ENCODE data around the gene MTM1.

The MTM1 gene

DNA sequence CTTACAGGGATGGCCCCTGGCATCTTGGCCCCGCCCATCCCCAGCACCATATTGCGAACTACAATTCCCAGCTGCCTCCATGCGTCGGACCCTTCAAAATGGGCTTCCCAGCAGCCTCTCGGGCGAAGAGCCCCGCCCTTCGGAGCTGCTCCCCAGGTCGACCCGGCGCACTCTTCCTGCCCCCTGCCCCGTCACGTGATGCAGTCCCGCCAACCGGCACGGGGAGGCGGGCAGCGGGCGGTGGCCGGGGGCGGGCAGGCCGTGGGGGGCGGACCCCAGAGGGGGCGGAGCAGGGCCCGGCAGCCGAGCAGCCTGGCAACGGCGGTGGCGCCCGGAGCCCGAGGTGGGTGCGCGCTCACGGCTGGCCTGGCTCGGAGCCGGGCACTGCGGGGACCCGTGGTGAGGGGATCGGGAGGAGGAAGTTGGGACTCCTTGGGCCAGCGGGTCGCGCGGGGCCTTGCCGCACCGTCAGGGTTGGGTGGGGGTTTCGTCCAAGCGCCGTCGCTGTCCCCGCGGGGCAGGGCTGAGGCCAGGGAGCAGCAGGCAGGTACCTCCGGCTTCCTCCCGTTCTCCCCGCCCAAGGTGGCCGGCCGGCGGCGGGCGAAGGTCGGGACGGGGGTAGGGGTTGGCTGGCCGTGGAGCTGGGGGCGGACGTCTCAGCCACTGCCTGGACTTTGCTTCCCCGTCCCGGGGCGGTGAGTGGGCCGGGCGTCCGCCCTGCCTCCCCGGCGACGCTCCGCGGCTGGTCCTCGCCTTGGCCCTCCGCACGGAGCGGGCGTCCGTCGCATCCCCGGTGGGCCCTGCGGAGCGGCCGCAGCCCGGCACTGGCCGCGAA, at the start of gene MTM1:
Gene MTM1 (plus strand): TSS at position 302 of the 835 bp plus-strand sequence. CDS start 23,994 bp downstream, outside the sequence.
- peak within 1 kb of the TSS; percentile 80 for H2AFZ ChIP-seq (ENCODE audit: low read length, unreplicated experiment)
- H3K4me3 ChIP-seq (ENCODE audit: low read depth, low read length) = peak within 1 kb of the TSS; percentile 86
- no peaks in the 10 kb centered on the region for H3K27me3 ChIP-seq (ENCODE audit: insufficient read depth, low read length)
- H3K4me1 ChIP-seq (ENCODE audit: control insufficient read depth, insufficient read depth, low read length, unreplicated experiment) = peaks cover 11% of the 10 kb centered on the region
- H3K36me3 ChIP-seq (ENCODE audit: insufficient read depth, low read length) = no peaks in the 10 kb centered on the region
- peaks cover 26% of the 10 kb centered on the region for H3K79me2 ChIP-seq (ENCODE audit: control insufficient read depth, insufficient read depth, low read length, unreplicated experiment)
- peak within 1 kb of the TSS; percentile 32; the same call in 1 of the 2 replicates for H3K27ac ChIP-seq (ENCODE audit: low read depth, low read length)

- Histone ChIP-seq H3K36me3 (ENCODE audit: insufficient read depth, low read length) (no peaks in the 10 kb centered on the region), H3K4me3 (ENCODE audit: low read depth, low read length) (no peak overlapping the region), H3K79me2 (ENCODE audit: control insufficient read depth, insufficient read depth, low read length, unreplicated experiment) (no peaks in the 10 kb centered on the region), H3K27ac (ENCODE audit: low read depth, low read length) (no peak overlapping the region), H2AFZ (ENCODE audit: low read length, unreplicated experiment) (no peak overlapping the region), H3K27me3 (ENCODE audit: insufficient read depth, low read length) (no peaks in the 10 kb centered on the region), H3K4me1 (ENCODE audit: control insufficient read depth, insufficient read depth, low read length, unreplicated experiment) (no peaks in the 10 kb centered on the region)
These were observed 45.9 kb upstream of the MTM1 start for GRCh38 chrX:150522494-150522893.

- H3K4me1 ChIP-seq (ENCODE audit: control insufficient read depth, insufficient read depth, low read length, unreplicated experiment) = no peaks in the 10 kb centered on the region
- no peak overlapping the region for H3K4me3 ChIP-seq (ENCODE audit: low read depth, low read length)
- no peaks in the 10 kb centered on the region for H3K36me3 ChIP-seq (ENCODE audit: insufficient read depth, low read length)
- H3K79me2 ChIP-seq (ENCODE audit: control insufficient read depth, insufficient read depth, low read length, unreplicated experiment) = no peaks in the 10 kb centered on the region
- H3K27me3 ChIP-seq (ENCODE audit: insufficient read depth, low read length) = no peaks in the 10 kb centered on the region
- H3K27ac ChIP-seq (ENCODE audit: low read depth, low read length) = no peak overlapping the region
- H2AFZ ChIP-seq (ENCODE audit: low read length, unreplicated experiment) = no peak overlapping the region
These were observed 43.1 kb upstream of the MTM1 start for GRCh38 chrX:150525061-150525919.

- Histone ChIP-seq H2AFZ (ENCODE audit: low read length, unreplicated experiment) (no peak overlapping the region), H3K36me3 (ENCODE audit: insufficient read depth, low read length) (no peaks in the 10 kb centered on the region), H3K27me3 (ENCODE audit: insufficient read depth, low read length) (no peaks in the 10 kb centered on the region), H3K4me3 (ENCODE audit: low read depth, low read length) (no peak overlapping the region), H3K27ac (ENCODE audit: low read depth, low read length) (no peak overlapping the region), H3K79me2 (ENCODE audit: control insufficient read depth, insufficient read depth, low read length, unreplicated experiment) (no peaks in the 10 kb centered on the region), H3K4me1 (ENCODE audit: control insufficient read depth, insufficient read depth, low read length, unreplicated experiment) (no peaks in the 10 kb centered on the region)
These were observed 41.7 kb upstream of the MTM1 start for GRCh38 chrX:150526692-150527091.

- no peaks in the 10 kb centered on the region for H3K27me3 ChIP-seq (ENCODE audit: insufficient read depth, low read length)
- no peaks in the 10 kb centered on the region for H3K4me1 ChIP-seq (ENCODE audit: control insufficient read depth, insufficient read depth, low read length, unreplicated experiment)
- no peaks in the 10 kb centered on the region for H3K79me2 ChIP-seq (ENCODE audit: control insufficient read depth, insufficient read depth, low read length, unreplicated experiment)
- H3K36me3 ChIP-seq (ENCODE audit: insufficient read depth, low read length) = no peaks in the 10 kb centered on the region
- H3K27ac ChIP-seq (ENCODE audit: low read depth, low read length) = no peak overlapping the region
- no peak overlapping the region for H2AFZ ChIP-seq (ENCODE audit: low read length, unreplicated experiment)
- H3K4me3 ChIP-seq (ENCODE audit: low read depth, low read length) = no peak overlapping the region
These were observed 41.3 kb upstream of the MTM1 start for GRCh38 chrX:150527108-150527507.

- Histone ChIP-seq H3K79me2 (ENCODE audit: control insufficient read depth, insufficient read depth, low read length, unreplicated experiment) (no peaks in the 10 kb centered on the region), H3K27ac (ENCODE audit: low read depth, low read length) (no peak overlapping the region), H3K36me3 (ENCODE audit: insufficient read depth, low read length) (no peaks in the 10 kb centered on the region), H3K27me3 (ENCODE audit: insufficient read depth, low read length) (no peaks in the 10 kb centered on the region), H2AFZ (ENCODE audit: low read length, unreplicated experiment) (no peak overlapping the region), H3K4me3 (ENCODE audit: low read depth, low read length) (no peak overlapping the region), H3K4me1 (ENCODE audit: control insufficient read depth, insufficient read depth, low read length, unreplicated experiment) (no peaks in the 10 kb centered on the region)
These were observed 38.8 kb upstream of the MTM1 start for GRCh38 chrX:150529587-150529986.

DNA sequence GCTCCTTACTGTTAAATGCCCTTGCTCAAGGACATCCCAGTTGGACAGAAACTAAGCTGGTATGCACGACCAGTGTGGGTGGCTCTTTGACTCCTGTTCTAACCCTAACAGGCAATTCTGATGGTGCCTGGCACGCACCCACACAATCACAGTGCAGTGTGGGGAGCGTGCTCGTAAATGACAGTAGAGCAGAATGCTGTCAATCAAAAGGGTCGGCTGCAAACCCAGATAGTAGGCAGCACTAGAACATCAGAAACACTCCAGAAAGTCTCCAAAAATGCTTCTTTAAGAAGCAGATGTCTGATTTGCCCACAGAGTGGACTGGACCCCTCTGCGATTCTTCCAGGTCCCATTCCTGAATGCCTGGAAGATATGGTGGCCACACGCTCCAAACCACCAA, 37.6 kb upstream of the MTM1 start:
- no peaks in the 10 kb centered on the region for H3K79me2 ChIP-seq (ENCODE audit: control insufficient read depth, insufficient read depth, low read length, unreplicated experiment)
- H3K36me3 ChIP-seq (ENCODE audit: insufficient read depth, low read length) = no peaks in the 10 kb centered on the region
- no peaks in the 10 kb centered on the region for H3K27me3 ChIP-seq (ENCODE audit: insufficient read depth, low read length)
- H3K4me1 ChIP-seq (ENCODE audit: control insufficient read depth, insufficient read depth, low read length, unreplicated experiment) = no peaks in the 10 kb centered on the region
- no peak overlapping the region for H3K4me3 ChIP-seq (ENCODE audit: low read depth, low read length)
- H2AFZ ChIP-seq (ENCODE audit: low read length, unreplicated experiment) = no peak overlapping the region
- no peak overlapping the region for H3K27ac ChIP-seq (ENCODE audit: low read depth, low read length)

DNA sequence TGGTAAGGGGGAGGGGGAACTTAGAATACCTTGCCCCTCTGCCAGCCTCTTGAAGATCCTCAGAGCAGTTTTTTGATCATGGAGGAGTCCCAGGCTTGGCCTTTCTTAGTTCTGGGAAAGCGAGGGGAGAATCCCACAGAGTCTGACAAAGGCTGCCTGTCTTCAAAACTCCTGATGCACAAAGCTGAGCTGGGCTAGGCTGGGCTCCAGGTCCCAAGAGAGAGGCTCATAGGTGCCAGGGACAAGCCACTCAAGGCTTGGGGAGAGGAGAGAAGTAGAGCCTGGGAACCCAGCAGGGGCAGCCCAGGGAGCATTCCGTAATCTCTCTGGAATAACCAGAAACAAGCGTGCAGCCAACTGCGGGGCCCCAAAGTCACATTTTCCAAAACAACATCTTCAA, 37.0 kb upstream of the MTM1 start:
- no peaks in the 10 kb centered on the region for H3K36me3 ChIP-seq (ENCODE audit: insufficient read depth, low read length)
- no peak overlapping the region for H3K27ac ChIP-seq (ENCODE audit: low read depth, low read length)
- no peak overlapping the region for H3K4me3 ChIP-seq (ENCODE audit: low read depth, low read length)
- H2AFZ ChIP-seq (ENCODE audit: low read length, unreplicated experiment) = no peak overlapping the region
- H3K4me1 ChIP-seq (ENCODE audit: control insufficient read depth, insufficient read depth, low read length, unreplicated experiment) = no peaks in the 10 kb centered on the region
- H3K79me2 ChIP-seq (ENCODE audit: control insufficient read depth, insufficient read depth, low read length, unreplicated experiment) = no peaks in the 10 kb centered on the region
- no peaks in the 10 kb centered on the region for H3K27me3 ChIP-seq (ENCODE audit: insufficient read depth, low read length)

DNA sequence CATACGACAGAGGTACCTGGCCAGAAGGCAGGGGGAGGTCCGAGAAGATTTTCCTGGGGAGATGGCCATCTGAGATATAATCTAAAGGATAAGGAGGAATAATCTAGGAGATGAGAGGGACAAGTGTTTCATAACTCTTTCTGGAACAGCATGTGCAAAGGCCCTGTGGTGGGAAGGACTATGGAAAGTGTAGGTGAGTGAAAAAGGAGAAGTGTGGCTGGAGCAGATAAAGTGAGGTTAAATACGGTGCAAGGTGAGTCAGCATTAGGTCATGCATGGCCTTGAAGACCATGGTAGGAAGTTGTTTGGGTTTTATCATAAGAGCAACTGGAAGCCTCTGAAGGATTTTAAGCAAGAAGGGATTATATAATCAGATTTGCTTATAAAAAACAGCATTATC, 34.6 kb upstream of the MTM1 start:
- Histone ChIP-seq H3K27ac (ENCODE audit: low read depth, low read length) (no peak overlapping the region), H3K79me2 (ENCODE audit: control insufficient read depth, insufficient read depth, low read length, unreplicated experiment) (no peaks in the 10 kb centered on the region), H3K4me3 (ENCODE audit: low read depth, low read length) (no peak overlapping the region), H3K36me3 (ENCODE audit: insufficient read depth, low read length) (no peaks in the 10 kb centered on the region), H2AFZ (ENCODE audit: low read length, unreplicated experiment) (no peak overlapping the region), H3K27me3 (ENCODE audit: insufficient read depth, low read length) (no peaks in the 10 kb centered on the region), H3K4me1 (ENCODE audit: control insufficient read depth, insufficient read depth, low read length, unreplicated experiment) (no peaks in the 10 kb centered on the region)

DNA sequence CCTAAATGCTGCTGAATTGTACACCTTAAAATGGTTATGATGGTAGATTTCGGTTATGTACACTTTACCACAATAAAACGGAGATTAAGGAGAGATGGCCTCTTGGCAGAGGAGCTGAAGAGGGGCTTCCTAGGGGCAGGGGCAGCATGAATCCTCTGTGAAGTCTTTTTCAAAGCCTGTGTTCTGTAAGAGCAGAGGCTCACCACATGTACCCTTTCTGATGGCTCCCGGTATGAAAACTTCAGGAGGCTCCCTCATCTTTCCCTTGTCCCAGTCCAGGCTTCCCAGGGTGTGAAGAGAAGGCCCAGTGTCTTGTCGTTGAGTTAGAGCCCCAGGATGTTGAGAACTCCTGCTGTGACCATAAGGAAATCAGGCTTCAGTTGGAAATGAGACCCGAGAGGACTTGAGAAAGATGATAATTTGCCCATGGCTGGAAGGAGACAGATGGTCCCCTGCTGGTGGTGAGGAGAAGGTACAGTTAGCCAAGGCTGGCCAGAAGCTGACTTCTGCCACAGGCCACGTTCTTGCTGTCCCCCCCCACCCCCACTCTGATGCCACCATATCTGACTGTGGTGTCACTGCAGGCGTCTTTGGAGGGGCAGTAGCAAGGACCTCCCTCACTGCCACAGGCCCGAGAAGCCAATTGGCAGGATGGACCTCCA, 31.8 kb upstream of the MTM1 start:
- no peak overlapping the region for H3K4me3 ChIP-seq (ENCODE audit: low read depth, low read length)
- H2AFZ ChIP-seq (ENCODE audit: low read length, unreplicated experiment) = no peak overlapping the region
- H3K27ac ChIP-seq (ENCODE audit: low read depth, low read length) = no peak overlapping the region
- H3K36me3 ChIP-seq (ENCODE audit: insufficient read depth, low read length) = no peaks in the 10 kb centered on the region
- H3K79me2 ChIP-seq (ENCODE audit: control insufficient read depth, insufficient read depth, low read length, unreplicated experiment) = no peaks in the 10 kb centered on the region
- no peaks in the 10 kb centered on the region for H3K4me1 ChIP-seq (ENCODE audit: control insufficient read depth, insufficient read depth, low read length, unreplicated experiment)
- H3K27me3 ChIP-seq (ENCODE audit: insufficient read depth, low read length) = no peaks in the 10 kb centered on the region

Data from ACC112 (cell line).